Islet precursor cell (in vitro differentiated cells): ENCODE results near the gene METTL5.
A peak's percentile ranks its signal among the peaks of the same experiment; 100 is the strongest.
"Not testable (repeated sequence)": the region's sequence is repeated elsewhere in the genome, so short reads cannot be mapped to it uniquely, and the experiment has no call there.

ENCODE experiments used
- DNase-seq: peaks from one replicate; pipeline ENCODE4 v3.0.0-alpha.2; 2018

METTL5 gene

DNA sequence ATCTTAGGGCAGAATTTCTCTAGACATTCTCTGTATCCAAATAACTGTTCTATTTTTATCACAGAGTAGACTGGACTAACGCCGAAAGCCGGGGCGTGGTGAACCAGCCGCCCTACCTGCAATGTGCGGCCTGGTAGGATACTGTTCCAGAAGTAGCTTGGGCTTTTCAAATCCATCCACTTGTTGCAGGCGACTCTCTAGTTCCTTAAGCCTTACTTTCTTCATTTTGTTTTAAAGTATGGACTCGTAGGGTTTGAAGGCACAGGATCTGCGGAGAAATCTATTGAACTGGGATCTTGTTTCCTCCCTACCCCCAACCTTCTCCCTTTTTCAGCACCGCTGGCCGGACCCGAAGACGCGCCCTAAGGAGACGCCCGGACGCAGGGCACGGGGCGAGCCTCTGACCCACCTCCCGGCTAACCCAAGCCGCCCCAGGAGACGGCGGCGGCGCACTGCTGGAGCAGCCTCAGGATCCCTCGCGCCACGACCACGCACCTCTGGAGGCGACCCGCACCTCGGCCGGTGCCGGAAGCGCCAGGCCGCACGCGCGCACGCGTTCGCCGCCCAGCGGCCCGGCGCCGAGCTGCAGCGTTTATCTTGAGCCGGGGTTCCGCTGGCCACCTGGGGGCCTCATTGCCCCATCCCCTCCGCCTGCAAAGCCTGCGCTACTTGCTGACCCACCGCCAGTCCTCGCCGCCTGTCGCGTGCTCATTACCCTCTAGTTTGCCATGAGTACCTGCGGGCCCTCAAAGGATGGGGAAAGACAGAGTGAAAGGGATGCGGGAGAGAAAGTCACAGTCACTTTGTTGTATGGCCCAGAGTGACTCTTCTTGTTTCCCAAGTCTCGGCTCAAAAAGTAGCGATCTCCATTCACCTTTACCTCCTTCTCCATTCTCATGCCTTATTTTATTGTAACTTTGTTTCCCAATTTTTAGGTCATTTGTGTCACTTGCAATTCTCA is at the start of gene METTL5:
Gene METTL5, minus strand, starts transcription at position 533 of the 961 bp plus-strand sequence. Its CDS starts 308 bp downstream, at position 225.
- DNase-seq, result peak; percentile 93

DNA sequence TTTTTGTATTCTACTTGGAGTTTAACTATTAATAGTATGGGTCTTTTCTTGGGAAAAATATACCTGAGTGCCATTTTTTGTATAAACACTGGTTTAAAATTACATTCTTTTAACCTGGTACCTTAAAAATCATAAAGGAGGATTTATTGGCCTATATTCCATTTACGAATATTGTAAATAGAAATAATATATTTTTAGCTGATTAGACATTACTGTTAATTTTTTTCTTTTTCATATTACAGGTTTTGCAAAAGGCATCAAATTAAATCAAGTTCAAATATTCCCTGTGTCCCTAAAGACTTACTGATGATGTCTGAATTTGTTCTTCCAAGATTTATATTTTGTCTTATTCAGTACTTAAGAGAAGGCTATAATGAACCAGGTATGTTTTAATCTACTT is 47.3 kb upstream of the METTL5 start:
- no peak for DNase-seq

DNA sequence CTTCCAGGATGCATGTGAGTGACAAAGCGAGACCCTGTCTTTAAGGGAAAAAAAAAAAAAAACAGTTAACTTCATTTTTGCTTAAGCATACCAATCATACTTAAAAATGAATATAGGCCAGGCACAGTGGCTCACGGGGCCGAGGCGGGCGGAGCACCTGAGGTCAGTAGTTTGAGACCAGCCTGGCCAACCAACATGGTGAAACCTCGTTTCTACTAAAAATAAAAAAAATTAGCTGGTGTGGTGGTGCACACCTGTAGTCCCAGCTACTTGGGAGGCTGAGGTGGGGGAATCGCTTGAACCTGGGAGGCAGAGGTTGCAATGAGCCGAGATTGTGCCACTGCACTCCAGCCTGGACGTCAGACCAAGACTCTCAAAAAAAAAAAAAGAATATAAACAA is 46.7 kb upstream of the METTL5 start:
- DNase-seq, result not testable (repeated sequence)

DNA sequence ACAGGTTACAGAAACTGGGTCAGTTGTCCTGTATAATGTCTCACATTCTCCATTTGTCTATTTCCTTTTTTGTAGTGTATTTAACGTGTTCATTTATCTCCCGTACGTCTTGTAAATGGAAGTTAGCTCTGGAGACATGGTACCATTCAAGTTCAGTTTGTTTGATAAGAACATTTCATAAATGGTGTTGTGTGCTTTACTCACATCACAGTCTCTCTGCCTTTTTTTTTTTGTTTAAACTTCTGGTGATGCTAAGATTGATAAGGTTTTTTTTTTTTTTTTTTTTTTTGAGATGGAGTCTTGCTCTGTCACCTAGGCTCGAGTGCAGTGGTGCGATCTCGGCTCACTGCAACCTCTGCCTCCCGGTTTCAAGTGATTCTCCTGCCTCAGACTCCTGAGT is 44.2 kb upstream of the METTL5 start:
- no peak for DNase-seq

DNA sequence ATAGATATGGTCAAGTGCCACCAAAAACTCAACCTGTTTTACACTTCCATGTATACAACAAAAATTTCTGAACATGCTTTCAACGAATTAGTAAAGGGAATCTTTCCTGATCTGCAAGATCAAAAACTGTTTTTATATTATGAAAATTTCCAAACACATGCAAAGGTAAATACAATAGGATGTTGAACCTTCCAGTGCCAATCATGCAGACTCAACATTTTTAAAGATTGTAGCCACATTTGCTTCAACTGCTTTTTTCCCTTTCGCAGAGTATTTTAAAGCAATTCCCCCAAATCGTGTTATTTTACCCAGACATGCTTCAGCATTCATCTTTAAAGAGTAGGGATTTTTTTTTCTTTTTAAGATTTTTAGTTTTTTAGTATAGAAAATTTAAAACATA is 42.9 kb upstream of the METTL5 start:
- DNase-seq, result no peak

DNA sequence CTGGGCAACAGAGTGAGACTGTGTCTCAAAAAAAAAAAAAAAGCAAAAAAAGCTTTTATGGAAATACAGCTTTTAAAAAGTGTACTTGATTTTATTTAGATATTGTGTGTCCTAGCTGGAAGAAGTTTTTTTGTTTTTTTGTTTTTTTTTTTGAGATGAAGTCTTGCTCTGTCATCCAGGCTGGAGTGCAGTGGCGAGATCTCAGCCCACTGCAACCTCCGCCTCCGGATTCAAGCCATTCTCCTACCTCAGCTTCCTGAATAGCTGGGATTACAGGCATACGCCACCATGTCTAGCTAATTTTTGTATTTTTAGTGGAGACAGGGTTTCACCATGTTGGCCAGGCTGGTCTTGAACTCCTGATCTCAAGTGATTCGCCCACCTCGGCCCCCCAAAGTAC is 41.5 kb upstream of the METTL5 start:
- not testable (repeated sequence) for DNase-seq

DNA sequence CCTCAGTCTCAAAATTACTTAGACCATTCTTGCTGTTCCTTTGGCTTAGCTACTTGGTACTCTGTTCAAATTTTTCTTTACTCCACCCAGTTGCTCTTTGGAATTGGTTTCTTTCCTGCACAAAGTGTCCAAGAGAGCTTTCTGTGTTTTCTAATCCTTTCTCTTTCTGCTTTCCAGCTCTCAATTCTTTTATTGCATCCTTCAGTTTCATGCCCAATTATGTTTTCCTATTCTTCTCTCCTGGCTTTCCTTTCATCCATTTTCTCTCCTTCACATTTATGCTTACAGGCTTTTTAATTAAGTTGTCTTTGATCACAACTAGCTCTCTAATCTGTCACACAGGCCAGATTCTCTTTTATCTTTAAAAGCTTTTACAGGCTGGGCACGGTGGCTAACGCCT is 40.8 kb upstream of the METTL5 start:
- no peak for DNase-seq

DNA sequence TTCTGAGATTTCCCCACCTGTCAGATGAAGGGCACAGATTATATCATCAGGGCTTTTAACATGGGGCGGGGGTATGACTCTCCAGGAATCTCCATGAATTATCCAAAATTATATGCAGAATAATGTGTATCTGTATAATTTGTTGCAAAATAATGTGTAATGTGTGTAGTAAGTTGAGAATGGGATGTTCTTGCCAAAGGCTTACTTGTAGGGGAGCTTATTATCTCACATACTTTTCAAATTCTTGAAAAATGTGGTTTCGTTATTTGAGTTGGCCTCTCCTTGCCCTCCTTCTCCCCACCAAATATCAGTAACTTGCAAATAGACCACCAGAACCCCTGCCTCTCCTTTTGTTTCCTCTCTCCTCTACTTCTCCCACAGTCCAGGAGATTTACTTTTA is 38.1 kb upstream of the METTL5 start:
- DNase-seq, result no peak

DNA sequence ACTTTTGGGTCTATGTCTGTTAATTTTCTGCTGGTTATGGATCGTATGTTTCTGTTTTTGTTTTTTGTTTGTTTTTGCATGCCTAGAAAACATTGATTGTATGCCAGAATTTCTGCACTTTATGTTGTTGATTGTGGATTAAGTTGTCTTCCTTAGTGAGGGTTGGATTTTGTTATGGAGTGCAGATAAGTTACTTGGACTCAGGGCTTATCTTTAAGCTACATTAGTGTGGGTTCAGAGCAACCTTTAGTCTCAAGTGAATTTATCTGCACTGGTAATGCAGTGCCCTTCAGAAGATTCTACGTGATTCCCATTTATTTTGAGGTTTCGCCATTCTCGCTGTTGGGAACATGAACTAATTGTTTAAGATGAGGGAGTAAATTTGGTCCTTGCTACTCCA is 35.4 kb upstream of the METTL5 start:
- DNase-seq, result no peak

DNA sequence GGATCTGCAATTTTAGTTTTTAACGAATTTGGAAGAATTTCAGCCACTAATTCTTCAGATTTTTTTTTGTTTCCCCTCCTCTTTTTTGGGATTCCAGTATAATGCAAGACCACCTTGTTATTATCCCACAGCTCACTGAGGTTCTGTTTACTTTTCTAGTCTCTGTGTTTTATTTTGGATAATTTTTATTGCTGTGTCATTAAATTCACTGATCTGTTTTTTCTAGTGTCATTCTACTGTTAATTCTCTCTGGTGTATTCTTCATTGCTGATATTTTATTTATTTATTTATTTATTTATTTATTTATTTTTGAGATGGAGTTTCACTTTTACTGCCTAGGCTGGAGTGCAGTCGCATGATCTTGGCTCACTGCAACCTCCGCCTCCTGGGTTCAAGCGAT is 34.7 kb upstream of the METTL5 start:
- DNase-seq, result no peak

DNA sequence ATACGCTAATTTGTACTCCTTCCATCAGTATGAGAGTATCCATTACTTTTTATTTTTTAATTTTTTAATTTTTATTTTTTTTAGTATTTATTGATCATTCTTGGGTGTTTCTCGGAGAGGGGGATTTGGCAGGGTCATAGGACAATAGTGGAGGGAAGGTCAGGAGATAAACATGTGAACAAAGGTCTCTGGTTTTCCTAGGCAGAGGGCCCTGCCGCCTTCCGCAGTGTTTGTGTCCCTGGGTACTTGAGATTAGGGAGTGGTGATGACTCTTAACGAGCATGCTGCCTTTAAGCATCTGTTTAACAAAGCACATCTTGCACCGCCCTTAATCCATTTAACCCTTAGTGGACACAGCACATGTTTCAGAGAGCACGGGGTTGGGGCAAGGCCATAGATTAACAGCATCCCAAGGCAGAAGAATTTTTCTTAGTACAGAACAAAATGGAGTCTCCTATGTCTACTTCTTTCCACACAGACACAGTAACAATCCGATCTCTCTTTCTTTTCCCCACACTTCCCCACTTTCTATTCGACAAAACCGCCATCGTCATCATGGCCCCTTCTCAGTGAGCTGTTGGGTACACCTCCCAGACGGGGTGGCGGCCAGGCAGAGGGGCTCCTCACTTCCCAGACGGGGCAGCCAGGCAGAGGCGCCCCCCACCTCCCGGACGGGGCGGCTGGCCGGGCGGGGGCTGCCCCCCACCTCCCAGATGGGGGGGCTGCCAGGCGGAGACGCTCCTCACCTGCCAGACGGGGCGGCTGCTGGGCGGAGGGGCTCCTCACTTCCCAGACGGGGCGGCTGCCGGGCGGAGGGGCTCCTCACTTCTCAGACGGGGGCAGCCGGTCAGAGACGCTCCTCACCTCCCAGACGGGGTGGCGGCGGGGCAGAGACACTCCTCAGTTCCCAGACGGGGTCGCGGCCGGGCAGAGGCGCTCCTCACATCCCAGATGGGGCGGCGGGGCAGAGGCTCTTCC is 30.9 kb upstream of the METTL5 start:
- not testable (repeated sequence) for DNase-seq

DNA sequence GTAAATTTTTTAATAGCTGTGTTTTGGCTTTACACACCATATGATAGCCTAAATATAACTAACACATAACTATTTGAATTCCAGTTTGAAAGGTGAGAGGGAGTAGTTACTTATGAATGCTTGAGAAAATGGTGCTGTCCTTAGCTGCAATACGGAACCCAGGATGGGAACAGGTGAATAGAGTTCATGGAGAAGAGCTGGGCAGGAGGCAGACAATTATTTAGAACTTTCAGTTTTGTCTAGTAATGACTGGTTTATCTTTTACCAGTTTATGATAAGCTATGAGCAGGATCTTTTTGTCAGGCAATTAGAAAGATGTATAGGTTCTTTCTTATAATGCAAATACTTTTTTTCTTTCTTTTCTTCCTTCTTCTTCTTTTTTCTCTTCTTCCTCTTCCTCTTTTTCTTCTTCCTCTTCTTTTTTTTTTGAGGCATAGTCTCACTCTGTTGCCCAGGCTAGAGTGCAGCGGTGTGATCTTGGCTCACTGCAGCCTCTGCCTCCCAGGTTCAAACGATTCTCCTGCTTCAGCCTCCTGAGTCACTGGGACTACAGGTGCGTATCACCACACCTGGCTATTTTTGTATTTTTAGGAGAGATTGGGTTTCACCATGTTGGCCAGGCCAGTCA is 28.4 kb upstream of the METTL5 start:
- no peak for DNase-seq

DNA sequence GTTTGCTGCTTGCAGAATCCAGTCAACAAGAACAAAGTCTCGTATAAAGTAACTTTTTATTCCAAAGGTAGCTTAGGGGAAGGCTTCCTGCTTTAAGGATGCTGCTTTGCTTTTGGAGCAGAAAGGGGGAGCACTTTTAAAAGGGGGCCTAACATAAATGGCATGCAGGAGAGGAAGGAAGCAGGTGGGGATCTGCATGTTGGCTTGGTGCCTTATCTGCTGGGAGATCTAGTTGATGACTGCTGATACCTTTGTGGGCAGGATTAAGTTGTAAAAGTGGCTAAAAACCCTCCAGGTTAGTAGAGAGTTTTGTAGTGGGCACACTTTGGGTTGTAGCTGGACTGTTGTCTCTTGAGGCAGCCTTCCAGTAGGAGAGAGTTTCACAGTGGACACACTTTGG is 25.0 kb upstream of the METTL5 start:
- DNase-seq, result no peak

DNA sequence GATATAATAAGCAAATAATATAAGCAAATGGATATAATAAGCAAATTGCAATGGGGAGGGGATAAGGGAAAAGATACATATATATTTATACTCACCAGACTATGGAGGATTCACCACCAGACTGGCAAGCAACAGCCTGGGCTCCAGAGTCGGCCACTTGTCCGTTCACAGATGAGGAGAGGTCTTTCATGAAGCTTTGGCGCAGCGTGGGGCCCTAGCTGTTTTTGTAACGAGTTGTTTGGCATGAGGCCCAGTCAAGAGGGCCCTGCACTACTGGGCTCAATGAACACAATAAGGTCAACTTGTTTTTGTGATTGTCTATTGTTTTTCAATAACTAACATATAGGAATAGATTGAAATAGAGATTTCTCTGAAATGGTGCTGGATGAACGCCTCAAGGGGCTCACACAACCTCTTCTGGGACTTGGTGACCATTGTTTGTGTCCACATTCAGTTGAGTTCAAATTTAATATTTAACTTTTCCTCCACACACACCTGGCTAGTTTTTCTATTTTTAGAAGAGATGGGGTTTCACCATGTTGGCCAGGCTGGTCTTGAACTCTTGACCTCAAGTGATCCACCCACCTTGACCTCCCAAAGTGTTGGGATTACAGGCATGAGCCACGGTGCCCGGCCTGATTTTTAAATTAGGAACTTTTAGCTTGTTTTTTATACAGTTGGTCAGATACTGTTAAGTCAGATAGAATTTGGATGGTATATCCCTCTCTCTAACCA is 24.4 kb upstream of the METTL5 start:
- not testable (repeated sequence) for DNase-seq

DNA sequence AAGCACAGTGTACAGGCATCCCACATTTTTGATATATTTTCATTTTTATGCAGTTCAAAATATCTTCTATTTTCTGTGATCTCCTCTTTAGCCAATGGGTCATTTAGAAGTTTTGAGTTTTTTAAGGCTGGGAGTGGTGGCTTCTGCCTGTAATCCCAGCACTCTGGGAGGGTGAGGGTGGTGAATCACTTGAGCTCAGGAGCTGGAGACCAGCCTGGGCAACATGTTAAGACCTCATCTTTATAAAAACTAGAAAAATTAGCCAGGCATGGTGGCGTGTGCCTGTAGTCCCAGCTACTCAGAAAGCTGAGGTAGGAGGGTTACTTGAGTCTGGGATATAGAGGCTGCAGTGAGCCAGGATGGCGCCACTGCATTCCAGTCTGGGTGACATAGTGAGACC is 20.3 kb upstream of the METTL5 start:
- DNase-seq, result no peak

DNA sequence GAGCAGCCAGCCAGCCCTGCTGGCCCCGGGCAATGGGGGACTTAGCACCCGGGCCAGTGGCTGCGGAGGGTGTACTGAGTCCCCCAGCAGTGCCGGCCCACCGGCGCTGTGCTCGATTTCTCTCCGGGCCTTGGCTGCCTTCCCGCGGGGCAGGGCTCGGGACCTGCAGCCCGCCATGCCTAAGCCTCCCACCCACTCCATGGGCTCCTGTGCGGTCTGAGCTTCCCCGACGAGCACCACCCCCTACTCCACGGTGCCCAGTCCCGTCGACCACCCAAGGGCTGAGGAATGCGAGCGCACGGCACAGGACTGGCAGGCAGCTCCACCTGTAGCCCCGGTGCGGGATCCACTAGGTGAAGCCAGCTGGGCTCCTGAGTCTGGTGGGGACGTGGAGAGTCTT is 16.9 kb upstream of the METTL5 start:
- not testable (repeated sequence) for DNase-seq

DNA sequence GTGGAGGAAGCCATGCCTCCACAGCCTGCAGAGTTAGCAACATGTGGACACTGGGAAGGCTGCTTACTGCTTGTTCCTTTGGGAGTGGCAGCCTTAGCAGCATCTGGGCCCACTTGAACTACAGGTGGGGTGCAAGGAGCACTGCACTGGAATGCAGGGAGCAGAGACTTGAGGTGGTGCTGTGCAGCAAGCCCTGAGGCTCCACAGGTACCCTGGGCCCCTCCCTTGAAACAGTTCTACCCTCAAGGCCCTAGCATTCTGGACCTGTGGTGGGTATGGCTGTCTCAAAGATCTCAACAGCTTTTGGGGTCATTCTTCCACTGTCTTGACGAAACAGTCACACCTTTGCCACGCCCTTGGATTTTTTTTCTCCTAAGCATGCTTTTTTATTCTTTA is 16.0 kb upstream of the METTL5 start:
- DNase-seq, result no peak

DNA sequence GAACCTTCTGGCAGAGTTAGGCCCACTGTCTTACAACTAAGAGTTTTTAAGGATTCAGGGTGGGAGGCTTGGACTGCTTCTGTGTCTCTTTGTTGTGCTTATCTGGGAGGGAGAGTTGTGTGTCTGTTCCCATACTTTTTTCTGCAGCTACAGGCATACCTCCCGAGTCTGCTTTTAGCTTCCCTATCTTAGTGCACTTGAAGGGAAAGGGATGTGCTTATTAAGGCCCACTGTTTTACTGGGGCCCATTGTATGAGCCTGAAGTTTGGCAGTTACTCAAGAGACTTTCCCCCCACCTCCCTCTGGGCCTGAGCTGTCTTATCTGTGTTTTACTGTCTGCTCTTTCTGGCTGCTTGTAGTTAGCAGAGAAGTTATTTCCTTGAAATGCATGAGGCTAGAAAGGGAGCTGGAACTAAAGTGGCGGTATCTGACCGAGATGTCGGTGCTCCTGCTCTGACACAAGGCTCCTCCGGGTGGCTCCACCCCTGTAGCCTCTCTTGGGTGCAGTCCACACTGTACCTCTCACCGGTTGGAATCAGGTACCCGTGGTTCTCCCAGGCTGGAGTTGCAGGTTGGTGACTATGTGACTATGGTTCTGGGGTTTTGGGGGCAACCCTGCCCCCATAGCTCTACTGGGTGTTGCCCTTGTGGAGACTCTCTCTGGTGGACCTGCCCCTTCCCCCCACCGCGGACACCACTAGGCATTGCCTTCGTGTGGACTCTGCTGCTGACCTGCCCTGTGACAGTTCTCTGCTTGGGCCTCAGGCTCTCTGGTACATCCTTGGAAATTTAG is 15.4 kb upstream of the METTL5 start:
- peak; percentile 67 for DNase-seq

DNA sequence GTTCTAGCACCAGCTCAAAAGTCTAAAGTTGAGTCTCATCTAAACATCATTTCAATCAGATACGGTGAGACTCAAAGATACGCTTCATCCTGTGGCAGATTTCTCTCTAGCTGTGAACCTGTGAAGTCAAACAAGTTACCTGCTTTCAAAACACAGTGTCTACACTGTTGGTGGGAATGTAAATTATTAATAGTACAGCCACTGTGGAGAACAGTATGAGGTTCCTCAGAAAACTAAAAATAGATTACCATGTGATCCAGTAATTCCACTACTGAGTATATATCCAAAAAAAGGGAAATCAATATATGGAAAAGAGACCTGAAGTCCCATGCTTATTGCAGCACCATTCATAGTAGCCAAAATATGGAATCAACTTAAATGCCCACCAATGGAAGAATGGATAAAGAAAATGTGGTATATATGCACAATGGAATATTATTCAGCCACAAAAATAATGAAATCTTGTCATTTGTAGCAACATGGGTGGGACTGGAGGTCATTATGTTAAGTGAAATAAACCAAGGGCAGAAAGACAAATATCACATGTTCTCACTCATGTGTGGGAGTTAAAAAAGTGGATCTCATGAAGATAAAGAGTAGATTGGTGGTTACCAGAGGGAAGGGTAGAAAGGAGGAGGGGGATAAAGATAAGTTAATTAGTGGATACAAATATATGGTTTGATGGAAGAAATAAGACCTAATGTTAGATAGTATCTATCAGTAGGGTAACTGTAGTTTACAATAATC is 14.2 kb upstream of the METTL5 start:
- DNase-seq, result no peak

DNA sequence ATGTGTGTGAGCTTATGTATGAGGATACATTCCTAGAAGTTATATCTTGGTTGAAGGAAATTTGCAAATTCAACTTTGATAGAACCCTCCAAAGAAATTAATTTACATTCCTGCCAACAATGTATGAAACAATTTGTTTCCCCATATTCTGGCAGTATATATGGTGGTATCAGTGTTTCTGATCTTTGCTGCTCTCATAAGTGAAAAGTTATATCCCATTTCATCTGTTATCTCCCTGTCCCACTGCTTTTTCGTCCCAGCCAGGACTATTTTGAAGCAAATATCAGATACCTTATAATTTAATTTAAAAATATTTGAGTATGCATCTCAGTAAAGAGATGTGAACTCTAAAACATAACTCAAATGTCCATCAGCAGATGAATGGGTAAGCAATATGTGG is 9.7 kb upstream of the METTL5 start:
- no peak for DNase-seq
